Activated T-cell treated with anti-CD3 and anti-CD28 coated beads for 48 hours (primary cell): ENCODE measurements around the gene TMEM151B.

Source experiments
- DNase-seq: peaks from one replicate; pipeline ENCODE4 v3.0.0-alpha.2; 2020; ENCODE audit warnings: low read depth

TMEM151B gene

DNA sequence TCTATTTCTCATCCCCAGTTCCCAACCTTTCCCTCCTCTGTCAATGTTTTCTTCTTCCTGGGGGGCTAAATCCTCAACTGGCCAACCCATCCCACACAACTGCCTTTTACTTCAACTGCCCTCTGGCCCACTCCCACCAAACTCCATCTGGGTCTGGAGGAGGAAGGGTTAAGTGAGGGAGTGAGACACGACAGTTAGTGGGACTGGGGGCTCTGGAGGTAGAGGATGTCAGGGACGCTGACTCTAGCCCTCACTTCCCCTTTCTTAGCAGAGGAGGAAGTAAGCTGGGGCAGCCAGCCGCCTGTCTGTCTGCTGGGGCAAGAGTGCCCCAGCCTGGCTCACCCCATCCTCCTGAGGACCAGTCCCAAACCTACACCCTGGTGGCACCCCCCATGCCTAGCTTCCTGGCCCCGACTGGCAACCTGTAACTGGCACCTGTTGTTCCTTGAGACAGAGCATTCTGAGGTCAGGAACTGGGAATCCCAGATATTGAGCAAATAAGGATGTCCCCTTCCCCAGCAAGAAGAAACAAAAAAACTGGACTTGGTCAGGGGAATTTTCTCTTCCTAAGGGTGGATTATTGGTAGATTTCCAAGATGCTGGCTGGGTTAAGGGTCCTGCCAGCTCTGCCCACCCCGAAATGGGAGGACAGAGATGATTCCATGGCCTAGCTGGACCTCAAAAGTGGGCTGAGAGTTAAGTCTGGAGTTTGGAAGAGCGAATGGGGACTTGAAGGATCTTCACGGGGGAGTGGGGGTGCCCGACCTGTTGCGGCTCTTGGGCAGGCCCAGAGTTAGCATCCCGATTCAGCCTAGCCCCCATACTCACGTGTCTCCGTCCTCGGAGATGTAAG, 5.9 kb upstream of the TMEM151B start:
- no peak for DNase-seq

DNA sequence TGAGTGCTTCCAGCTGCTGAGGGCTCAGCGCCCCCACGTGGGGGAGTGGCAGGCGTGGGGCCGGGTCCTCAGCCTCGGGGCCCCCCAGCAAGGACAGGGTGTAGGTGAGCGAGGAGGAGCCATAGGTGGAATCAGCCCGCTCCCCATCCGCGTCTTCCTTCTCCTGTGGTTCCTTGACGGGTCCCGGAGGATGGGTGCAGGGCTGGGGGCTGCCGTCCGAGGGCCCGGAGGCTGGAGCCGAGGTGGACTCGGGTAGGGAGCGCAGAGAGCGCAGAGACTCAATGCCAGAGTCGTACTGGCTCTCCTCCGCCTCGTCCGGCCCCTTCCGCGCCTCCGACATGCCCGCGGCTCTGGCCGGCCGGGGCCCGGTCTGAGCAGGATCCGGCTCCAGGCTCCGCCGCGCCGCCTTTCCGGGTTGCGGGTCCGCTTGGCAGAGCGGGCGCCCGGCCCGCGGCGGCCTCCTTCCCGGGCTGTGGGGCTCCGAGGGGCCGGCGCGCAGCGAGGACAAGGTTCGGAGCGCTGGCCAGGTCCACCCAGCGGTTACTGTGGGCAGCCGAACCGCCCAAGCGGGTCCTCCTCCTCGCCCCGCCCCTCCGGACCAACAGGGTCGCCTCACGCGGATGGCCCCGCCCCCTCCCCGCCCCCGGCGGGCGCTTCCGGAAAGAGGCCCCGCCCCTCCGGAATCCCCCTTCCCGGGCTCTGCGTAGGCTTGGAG, 5.1 kb upstream of the TMEM151B start, which contains the start of gene NFKBIE:
Gene NFKBIE, minus strand, starts transcription at position 545 of the 715 bp plus-strand sequence. Its CDS starts 205 bp downstream, at position 340.
- DNase-seq, result peak; percentile 97

DNA sequence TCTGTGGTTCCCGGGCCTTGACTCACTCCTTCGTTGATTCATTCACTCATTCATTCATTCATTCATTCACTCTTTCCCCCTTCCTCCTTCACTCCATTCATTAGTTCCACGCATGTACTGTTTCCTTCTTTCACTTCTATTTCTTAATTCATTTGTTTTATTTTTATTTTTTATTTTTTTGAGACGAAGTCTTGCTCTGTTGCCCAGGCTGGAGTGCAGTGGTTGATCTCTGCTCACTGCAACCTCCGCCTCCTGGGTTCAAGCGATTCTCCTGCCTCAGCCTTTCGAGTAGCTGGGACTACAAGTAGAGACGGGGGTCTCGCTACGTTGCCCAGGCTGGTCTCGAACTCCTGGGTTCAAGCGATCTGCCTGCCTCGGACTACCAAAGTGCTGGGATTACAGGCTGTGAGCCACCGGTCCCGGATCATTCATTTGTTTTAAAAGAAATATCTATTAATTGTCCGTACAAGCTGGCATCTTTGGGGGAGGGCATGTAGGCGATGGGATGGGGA, 4.5 kb upstream of the TMEM151B start:
- DNase-seq, result no peak

DNA sequence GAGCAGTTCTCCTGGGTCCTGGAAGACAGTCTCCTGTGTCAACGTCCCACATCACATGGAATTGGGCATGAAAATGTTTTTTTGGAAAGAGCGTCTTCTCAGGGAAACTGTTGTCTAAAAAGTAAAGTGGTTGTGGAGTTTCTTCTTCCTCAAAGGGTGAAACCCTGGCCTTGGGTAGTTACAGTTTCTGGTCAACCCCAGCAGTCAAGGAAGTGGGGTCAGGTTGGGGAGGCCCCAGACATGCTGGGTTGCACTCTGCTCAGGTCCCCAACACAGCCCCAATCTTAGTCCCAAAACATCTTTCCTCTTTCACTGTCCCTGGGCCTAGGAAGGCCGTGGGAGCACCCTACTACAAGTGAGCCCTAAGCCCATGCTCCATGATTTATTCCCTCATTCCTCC, 3.9 kb upstream of the TMEM151B start:
- no peak for DNase-seq

DNA sequence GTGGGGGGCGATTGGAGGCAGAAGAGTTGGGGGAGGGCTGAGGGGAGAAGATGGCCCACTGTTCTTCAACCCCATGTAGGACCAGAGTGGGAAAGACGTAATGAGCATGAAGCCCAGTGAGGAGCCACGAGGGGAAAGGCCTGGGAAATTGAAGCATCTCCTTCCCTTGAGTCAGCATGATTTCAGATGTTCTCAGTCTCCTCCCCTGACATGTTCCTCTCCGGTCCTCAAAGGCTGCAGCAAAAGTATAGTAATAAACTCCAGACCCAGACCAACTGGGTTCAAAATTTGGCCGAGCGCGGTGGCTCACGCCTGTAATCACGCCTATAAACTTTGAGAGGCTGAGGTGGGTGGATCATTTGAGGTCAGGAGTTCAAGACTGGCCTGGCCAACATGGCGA, 3.0 kb upstream of the TMEM151B start:
- DNase-seq, result no peak

DNA sequence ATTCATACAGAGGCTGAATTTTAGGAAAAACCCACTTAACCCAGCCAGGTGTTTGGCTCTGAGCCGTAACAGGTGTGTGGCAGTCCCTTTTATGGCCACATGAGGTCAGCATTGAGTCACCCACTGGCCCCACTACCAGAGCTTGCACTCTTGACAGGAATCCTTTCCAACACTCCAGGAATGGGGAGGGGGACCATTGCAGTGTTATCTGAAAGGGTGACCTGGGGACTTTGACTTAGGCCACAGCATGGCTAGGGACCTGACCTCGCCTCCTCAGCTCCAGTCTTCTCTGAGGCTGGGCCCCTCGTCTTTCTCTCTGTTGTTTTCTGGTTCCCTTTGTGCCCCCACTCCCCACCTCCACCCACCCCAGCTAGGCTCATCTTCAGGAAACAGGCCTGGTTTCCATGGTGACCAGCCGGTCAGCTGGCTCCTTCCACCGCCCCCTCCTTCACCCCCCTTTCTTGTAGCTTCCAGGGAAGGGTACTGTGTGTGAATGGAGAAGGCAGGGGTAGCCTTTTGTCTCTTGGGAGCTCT, 2.1 kb upstream of the TMEM151B start:
- DNase-seq, result peak; percentile 51

DNA sequence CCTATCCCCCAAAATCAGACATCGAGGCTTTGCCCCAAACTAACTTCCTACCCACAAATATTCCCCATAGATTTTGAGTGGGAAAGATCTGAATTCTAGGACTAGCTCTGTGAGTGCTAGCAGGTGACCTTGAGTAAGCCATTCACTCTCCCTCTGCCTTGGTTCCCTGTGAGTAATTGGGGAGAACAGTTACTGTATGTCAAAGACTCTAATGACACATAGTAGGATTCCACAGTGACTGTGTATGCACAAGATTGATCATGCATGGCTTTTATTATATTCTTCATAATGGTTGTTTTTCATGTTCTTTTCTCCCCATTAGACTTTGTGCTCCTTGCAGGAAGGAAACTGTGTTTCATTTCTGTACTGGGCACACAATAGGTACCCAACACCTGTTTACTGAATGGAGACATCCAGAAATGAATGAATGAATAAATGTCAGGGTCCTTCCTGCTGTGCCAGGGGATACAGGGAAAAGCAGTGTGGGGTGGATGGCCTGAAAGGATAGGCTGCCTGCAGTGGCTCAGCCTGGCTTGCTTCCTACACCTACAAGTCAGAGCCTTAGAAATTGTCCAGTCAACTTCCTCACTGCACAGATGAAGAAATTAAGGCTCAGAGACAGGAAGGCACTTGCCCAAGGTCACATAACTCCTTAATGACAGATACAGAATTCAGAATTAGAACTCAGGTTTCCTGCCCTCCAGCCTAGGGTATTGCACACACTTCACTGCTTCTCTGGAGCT, 901 bp upstream of the TMEM151B start:
- no peak for DNase-seq

DNA sequence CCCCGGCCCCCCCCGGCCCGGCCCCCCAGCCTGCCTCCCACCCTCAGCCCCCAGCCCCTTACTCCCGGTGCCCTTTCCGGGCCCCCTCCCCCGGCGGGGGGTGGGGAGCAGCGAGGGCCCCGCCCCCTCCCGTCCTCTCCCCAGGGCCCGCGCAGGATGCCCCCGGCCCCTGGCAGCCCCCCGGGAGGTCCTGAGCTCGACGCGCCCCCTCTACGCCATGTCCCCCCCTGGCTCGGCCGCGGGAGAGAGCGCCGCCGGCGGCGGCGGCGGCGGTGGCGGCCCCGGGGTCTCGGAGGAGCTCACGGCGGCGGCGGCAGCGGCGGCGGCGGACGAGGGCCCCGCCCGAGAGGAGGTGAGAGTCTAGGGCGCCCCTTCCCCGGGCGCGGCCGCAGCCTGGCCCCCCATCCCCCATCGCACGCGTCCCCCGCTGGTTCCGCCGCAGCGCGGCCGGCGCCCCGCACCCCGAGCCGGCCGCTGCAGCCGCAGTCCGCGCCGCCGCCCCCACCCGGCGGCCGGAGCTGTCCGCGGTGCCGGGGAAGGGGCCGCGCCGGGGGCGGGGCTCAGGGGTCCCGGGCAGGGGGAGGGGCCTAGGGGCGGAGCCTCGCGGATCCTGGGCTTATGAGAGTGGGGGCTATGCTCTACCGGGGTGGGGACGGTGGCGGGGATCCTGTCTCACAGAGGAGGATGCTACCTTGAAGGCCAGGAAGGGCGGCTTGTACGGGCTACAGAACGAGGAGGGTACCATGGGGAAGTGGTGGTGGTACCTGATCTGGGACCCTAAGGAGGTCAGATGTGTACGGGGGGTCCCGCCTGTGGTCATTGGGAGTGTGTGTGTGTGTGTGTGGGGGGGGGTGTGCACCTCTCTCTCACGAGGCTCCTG, 516 bp downstream of the TMEM151B start:
- DNase-seq, result no peak

DNA sequence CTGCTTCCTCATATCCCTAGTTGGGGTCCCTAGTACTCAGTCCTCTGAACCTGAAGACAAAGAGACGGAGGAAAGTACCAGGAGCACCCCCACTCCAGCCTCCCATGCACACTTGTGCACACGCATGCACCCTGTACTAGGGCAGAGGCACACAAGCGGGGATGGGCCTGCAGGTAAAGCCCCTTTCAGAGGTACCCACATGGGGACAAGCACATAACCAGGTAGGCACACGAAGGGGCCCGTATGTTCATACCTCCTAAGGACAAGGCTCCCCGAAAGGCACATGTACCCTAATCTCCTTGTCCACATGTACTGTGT, 1.1 kb downstream of the TMEM151B start:
- DNase-seq, result no peak

DNA sequence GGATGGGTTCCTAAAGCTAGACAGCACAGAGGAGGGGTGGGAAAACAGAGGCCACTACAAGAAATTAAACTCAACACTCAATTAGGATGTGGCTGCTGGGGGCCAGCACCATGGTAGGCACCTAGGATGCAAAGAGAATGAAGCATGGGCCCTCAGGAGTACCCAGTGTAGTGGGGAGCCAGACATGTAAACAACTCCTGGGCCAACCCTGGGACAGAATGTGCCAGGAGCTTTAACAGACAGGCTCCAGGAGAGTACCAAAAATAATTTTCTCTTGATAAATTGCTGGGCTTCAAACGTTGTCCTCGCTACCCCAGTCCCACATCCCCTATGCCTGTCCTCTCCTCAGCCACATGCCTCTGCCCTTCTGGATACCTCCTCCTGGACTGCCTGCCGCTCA, 1.7 kb downstream of the TMEM151B start:
- no peak for DNase-seq

DNA sequence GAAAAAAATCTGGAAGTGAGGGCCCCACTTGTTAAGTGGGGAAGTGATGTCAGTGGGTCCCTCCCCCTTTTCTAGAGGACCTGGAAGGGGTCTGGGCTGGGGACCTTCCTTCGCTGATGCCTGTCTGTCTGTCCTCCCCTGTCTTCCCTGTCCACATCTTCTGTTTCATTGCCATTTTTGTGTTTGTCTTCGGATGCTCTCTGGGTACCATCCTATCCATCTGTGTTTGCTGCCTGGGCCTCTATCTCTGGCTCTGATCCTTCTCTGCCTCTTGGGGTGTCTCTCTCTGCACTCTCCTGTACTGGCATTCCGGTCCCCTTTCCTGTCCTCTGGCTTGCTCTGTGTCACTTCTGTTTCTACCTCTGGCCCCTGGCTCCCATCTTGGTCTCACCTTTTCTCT, 2.3 kb downstream of the TMEM151B start:
- DNase-seq, result no peak

DNA sequence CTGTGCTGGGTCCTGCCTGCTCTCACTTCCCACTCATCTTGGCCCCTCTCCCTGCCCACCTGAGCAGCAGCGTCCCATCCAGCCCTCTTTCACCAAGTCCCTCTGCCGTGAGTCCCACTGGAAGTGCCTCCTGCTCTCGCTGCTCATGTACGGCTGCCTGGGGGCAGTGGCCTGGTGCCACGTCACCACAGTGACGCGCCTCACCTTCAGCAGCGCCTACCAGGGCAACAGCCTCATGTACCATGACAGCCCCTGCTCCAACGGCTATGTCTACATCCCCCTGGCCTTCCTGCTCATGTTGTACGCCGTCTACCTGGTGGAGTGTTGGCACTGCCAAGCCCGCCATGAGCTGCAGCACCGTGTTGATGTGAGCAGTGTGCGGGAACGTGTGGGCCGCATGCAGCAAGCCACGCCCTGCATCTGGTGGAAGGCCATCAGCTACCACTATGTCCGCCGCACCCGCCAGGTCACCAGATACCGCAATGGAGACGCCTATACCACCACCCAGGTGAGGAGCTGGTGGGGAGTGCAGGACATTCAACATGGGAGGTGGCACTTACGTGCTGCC, 2.8 kb downstream of the TMEM151B start:
- no peak for DNase-seq

DNA sequence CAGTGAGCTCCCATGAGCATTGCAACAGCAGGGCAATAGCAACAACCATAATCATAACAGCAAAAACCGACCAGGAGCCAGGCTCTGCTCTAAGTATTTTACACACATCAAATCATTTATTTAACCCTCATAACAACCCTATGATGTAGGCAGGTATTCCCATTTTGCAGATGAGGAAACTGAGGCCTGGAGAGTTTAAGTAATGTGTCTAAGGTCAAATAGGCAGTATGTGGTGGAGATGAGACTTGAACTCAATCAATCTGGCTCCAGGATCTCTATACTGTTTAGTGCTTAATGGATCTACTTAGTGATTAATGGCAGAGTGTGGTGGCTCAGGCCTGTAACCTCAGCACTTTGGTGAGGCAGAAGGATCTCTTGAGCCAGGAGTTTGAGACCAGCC, 3.4 kb downstream of the TMEM151B start:
- no peak for DNase-seq

DNA sequence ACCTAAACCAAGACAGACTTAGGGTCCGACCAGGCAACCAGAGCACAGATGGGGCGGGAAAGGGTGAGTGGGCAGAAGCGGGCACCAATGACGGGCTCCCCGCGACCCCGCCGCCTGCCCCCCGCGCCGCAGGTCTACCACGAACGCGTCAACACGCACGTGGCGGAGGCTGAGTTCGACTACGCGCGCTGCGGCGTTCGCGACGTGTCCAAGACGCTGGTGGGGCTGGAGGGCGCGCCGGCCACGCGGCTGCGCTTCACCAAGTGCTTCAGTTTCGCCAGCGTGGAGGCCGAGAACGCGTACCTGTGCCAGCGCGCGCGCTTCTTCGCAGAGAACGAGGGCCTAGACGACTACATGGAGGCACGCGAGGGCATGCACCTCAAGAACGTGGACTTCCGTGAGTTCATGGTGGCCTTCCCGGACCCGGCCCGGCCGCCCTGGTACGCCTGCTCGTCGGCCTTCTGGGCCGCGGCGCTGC, 5.1 kb downstream of the TMEM151B start:
- no peak for DNase-seq

DNA sequence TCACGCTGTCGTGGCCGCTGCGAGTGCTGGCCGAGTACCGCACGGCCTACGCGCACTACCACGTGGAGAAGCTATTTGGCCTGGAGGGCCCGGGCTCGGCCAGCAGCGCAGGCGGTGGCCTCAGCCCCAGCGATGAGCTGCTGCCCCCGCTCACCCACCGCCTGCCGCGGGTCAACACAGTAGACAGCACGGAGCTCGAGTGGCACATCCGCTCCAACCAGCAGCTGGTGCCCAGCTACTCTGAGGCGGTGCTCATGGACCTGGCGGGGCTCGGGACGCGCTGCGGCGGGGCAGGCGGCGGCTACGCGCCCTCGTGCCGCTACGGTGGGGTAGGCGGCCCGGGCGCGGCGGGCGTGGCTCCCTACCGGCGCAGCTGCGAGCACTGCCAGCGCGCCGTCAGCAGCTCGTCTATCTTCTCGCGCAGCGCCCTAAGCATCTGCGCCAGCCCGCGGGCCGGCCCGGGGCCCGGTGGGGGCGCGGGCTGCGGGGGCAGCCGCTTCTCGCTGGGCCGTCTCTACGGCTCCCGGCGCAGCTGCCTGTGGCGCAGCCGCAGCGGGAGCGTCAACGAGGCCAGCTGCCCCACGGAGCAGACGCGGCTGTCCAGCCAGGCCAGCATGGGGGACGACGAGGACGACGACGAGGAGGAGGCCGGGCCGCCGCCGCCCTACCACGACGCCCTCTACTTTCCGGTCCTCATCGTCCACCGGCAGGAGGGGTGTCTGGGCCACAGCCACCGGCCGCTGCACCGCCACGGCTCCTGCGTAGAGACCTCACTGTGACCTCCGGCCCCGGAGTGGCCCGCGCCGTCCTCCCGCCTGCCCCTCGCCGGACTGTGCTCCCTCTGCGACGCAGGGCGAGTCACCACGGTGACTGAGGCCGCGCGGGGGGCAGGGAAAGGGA, 5.7 kb downstream of the TMEM151B start:
- DNase-seq, result no peak

DNA sequence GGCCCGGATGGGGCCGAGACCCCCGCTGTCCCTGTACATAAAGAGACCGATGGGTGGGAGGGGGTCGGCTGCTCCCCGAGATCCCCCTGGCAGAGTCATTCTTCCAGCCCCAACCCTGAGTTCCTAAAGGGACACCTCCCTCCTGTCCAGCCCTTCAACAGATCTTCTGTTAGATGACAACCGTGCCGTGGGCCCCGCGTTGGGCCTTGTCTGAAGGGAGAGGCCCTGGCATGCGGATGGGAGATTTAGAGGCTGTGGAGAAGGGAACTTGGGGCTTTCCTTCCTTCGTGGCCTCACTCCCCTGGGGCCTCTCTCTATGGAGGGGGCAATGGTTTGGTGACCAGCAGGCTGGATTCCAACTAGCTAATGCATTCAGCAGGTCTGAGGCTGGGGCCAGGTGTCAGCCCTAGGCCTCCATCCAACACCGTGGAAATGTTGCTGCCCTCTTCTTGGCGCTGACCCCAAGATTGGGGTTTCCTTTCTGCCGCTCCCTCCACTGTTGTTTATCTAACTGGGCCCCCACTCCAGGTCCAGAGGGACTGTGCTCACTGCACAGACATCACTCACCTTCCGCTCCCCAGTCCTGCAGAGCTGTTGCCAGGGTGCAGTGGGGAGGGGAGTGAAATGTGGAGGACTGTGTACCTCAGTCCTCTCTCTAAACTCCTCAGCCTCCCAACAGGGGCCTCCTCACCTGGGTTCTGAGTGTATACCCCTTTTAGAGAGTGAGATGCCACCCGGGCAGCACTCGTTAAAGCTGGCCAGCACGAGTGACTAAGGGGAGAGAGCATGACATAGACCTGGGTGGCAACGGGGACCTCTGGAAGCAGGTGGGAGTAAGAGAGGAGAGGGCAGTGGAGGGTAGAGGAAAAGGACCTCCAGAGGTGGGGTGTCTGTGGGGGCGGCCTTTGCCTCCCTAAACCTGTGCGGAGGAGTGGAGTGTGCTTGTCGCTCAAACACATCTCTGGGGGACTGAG, 6.7 kb downstream of the TMEM151B start:
- DNase-seq, result no peak

DNA sequence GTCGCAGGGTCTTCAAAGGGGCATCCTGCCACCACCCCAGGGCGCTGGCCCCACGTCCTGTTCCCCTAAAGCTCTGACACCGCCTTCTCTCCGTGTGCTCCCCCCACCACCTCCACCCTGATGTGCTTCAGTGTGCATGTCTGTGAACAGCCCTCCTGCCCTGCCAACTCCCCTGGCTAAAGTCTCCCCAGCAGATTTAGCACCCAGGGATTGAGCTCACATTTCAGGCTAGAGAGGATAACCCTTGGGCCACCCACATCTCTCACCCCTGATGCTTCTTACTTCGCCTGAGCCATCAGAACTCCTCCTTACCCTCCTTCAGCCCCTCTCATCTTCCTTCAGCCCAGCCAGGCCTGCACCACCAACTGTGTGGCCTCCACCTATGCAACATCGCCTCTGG, 7.5 kb downstream of the TMEM151B start:
- DNase-seq, result no peak

DNA sequence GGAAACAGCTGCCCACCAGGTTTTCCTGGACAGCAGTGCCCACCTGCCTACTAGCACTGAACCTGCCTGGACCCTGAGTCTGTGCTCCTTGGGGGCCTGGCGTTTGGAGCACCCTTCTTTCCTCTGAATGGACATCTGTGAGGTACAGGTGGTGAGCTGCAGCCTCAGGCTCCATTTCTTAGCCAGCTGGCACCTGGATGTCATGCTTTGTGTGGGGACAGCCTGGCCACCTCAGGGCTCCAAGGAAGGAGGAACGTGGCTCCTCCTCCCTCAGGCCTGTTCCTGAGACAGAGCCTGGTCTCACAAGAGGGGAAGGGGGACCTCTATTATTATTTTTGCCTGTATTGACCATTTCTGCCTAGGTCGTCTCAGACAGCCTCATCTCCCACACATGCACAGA, 8.1 kb downstream of the TMEM151B start:
- no peak for DNase-seq
